K562 (cell line): ENCODE measurements around the gene SYNGR4. TPM values are rescaled to one million over a fixed set of nuclear protein-coding genes. Genes with fewer than 3 reads are reported as not detected.

Experiments used
- ATAC-seq: fragments of 200-7000 bp; cut with Tn5 transposase; 3 replicates; pipeline ENCODE4 v1.9.1; 2020; ENCODE audit warnings: moderate library complexity
- BruUV-seq: library from RNA; stranded (reverse); fragments of 400-500 nt; replicated peaks from 2 replicates; lab custom pipeline; 2021; lab: Mats Ljungman, UMichigan
- CTCF ChIA-PET: fragments of 300-600 bp; formaldehyde crosslinking; extraction: SDS; loops from one replicate; lab custom pipeline; 2021; ENCODE audit warnings: low intra/inter-chr PET ratio; lab: Yijun Ruan, JAX
- POLR2A ChIA-PET: fragments of 300-600, 350-650 bp; sonication (Branson Sonifier 250); formaldehyde crosslinking; extraction: SDS; loops from one replicate; lab custom pipeline; 2021; ENCODE audit warnings: antibody characterized with exemption, inconsistent platforms; lab: Yijun Ruan, JAX
- DNase-seq, 4 experiments: peaks; one replicate each; pipeline versions ENCODE4 v3.0.0 to v3.0.0-alpha.2; 2011 to 2018; ENCODE audit warnings: low spot score in 3 of 4, mixed read lengths in 3 of 4; ENCODE audit errors: extremely low read depth in 1 of 4
- FAIRE-seq: peaks from 2 replicates; lab custom pipeline; 2011; peaks lifted over from hg19 to GRCh38; lab: Jason Lieb, UNC
- H2AFZ ChIP-seq: 2 replicates; pipeline ENCODE4 v1.6.0; 2011; ENCODE audit warnings: low read depth, low read length, control low read depth, inconsistent platforms
- H3K27ac ChIP-seq: fragments of 200-600 bp; 3 replicates; pipeline ENCODE4 v1.8.0; 2011; ENCODE audit warnings: low read depth, mild to moderate bottlenecking, control low read depth, inconsistent platforms, low read length, moderate library complexity, mixed read lengths; ENCODE audit errors: extremely low read depth
- H3K27me3 ChIP-seq, 2 experiments: fragments of 300-600 bp in 1 of 2; 2 replicates in 1 of 2; 3 replicates in 1 of 2; pipeline versions ENCODE4 v1.6.0 to v1.8.0; 2011; ENCODE audit warnings: inconsistent platforms in 2 of 2, low read length in 2 of 2, mild to moderate bottlenecking in 1 of 2, mixed read lengths in 1 of 2, moderate library complexity in 1 of 2; ENCODE audit not compliant: control insufficient read depth in 2 of 2, insufficient read depth in 2 of 2
- H3K36me3 ChIP-seq: fragments of 300-600 bp; 3 replicates; pipeline ENCODE4 v1.8.0; 2011; ENCODE audit warnings: mild to moderate bottlenecking, low read length, inconsistent platforms; ENCODE audit not compliant: control insufficient read depth, insufficient read depth
- H3K4me1 ChIP-seq, 2 experiments: fragments of 200-600 bp in 1 of 2; replicated peaks in 1 of 2; 2 replicates in 1 of 2; 3 replicates in 1 of 2; pipeline versions ENCODE4 v1.5.1 to v1.8.0; 2011; ENCODE audit warnings: inconsistent platforms in 2 of 2, low read length in 2 of 2, mild to moderate bottlenecking in 1 of 2, mixed read lengths in 1 of 2, moderate library complexity in 1 of 2; ENCODE audit not compliant: control insufficient read depth in 2 of 2, insufficient read depth in 2 of 2
- H3K4me2 ChIP-seq: 2 replicates; pipeline ENCODE4 v1.6.1; 2011; ENCODE audit warnings: low read length, control low read depth, inconsistent platforms, mixed read lengths; ENCODE audit not compliant: insufficient read depth
- H3K4me3 ChIP-seq: fragments of 200-600 bp; sonication (generic), shearing (Covaris generic); 2 replicates; pipeline ENCODE4 v1.5.1; 2016; ENCODE audit warnings: control low read depth, inconsistent platforms
- H3K79me2 ChIP-seq: fragments of 200-600 bp; 3 replicates; pipeline ENCODE4 v1.8.0; 2011; ENCODE audit warnings: low read length, inconsistent platforms; ENCODE audit not compliant: control insufficient read depth, insufficient read depth
- H3K9ac ChIP-seq, 2 experiments: 2 replicates each; pipeline versions ENCODE4 v1.6.0 to v1.6.1; 2011; ENCODE audit warnings: low read depth in 2 of 2, low read length in 2 of 2, control low read depth in 1 of 2, inconsistent platforms in 1 of 2, mild to moderate bottlenecking in 1 of 2, mixed read lengths in 1 of 2; ENCODE audit not compliant: insufficient read depth in 1 of 2
- H3K9me1 ChIP-seq: one replicate; pipeline ENCODE4 v1.6.0; 2011; ENCODE audit warnings: inconsistent platforms, mild to moderate bottlenecking, low read length, moderate library complexity; ENCODE audit not compliant: control insufficient read depth, insufficient read depth
- H3K9me3 ChIP-seq: replicated peaks from 2 replicates; pipeline ENCODE4 v1.5.1; 2011; ENCODE audit warnings: low read depth, low read length, inconsistent platforms; ENCODE audit not compliant: control insufficient read depth, insufficient read depth
- H4K20me1 ChIP-seq: replicated peaks from 2 replicates; pipeline ENCODE4 v1.6.1; 2011; ENCODE audit warnings: low read length, inconsistent platforms, mixed read lengths; ENCODE audit not compliant: control insufficient read depth, insufficient read depth
- ASH1L ChIP-seq: fragments of 450-650 bp; IDR thresholded peaks from 2 replicates; pipeline ENCODE4 v1.6.1; 2018; ENCODE audit warnings: borderline replicate concordance, mild to moderate bottlenecking, low read depth; ENCODE audit not compliant: partially characterized antibody
- HNRNPH1 ChIP-seq: fragments of 200-400 bp; formaldehyde crosslinking; optimal IDR thresholded peaks from 2 replicates; pipeline ENCODE3; 2017; ENCODE audit warnings: low read depth, mild to moderate bottlenecking, low read length, moderate library complexity
- HNRNPLL ChIP-seq: fragments of 200-400 bp; formaldehyde crosslinking; IDR thresholded peaks from 2 replicates; pipeline ENCODE4 v1.6.1; 2017; ENCODE audit warnings: low read length, low read depth, mild to moderate bottlenecking; ENCODE audit not compliant: poor library complexity, severe bottlenecking
- LEF1 ChIP-seq: fragments of 450-650 bp; IDR thresholded peaks from 2 replicates; pipeline ENCODE4 v1.6.1; 2016; ENCODE audit warnings: mild to moderate bottlenecking
- ZNF224 ChIP-seq: sonication (generic); formaldehyde crosslinking; IDR thresholded peaks from 2 replicates; pipeline ENCODE4 v1.8.0; 2022; ENCODE audit warnings: mild to moderate bottlenecking, missing genetic modification reagents
- WGBS: fragments of 100-300 bp; shearing (Covaris generic); methylation state at CpG from one replicate; pipeline ENCODE4 v1.1.6; 2016; ENCODE audit warnings: low coverage, mixed read lengths; ENCODE audit not compliant: insufficient coverage; ENCODE audit errors: missing lambda C conversion rate; 5-methylcytosine and 5-hydroxymethylcytosine counted together
- in situ Hi-C: fragments of 300-500 bp; cut with MboI; formaldehyde crosslinking; loops from 4 replicates; pipeline ENCODE4 v1.15.0; 2018; ENCODE audit warnings: inconsistent platforms, mixed read lengths
- intact Hi-C: fragments of 100-400 bp; cut with micrococcal nuclease; formaldehyde crosslinking; loops from 2 replicates; pipeline ENCODE4 v1.14.2; 2022
- polyA plus RNA-seq, 8 experiments: library from polyadenylated mRNA; depleted of rRNA in 4 of 8; stranded (reverse) in 5 of 8; unstranded in 3 of 8; fragments of >200 nt; fragmentation: Nextera tagmentation in 2 of 8; fragmentation: Illumina TruSeq in 1 of 8; extraction: Ambion mirVana in 2 of 8; extraction: Trizol in 1 of 8; gene quantifications; 2 replicates each; pipeline versions ENCODE4 v1.2.1 to v1.2.3, GENCODE V29; 2011 to 2014; ENCODE audit warnings: inconsistent platforms in 1 of 8, missing spikeins in 1 of 8
- total RNA-seq, 7 experiments: library from RNA; depleted of rRNA in 6 of 7; stranded (reverse); fragments of >200 nt in 6 of 7; fragmentation: Illumina TruSeq in 2 of 7; extraction: Trizol in 2 of 7; gene quantifications; 2 replicates each; pipeline versions ENCODE4 v1.2.1 to v1.2.3, GENCODE V29; 2011 to 2021; ENCODE audit warnings: low replicate concordance in 1 of 7
- TF ChIP-seq, protein P1 (sequence below): fragments of 450-650 bp; IDR thresholded peaks from 2 replicates; pipeline ENCODE4 v1.6.1; 2016; ENCODE audit warnings: low read depth, mild to moderate bottlenecking, moderate library complexity
- TF ChIP-seq, protein P2 (sequence below), 2 experiments: fragments of 450-650 bp in 1 of 2; sonication (generic) in 1 of 2; formaldehyde crosslinking in 1 of 2; IDR thresholded peaks; 2 replicates each; pipeline versions ENCODE4 v1.7.1 to v1.9.0; 2016 to 2022; ENCODE audit warnings: inconsistent platforms in 1 of 2, mild to moderate bottlenecking in 1 of 2, missing genetic modification reagents in 1 of 2
- TF ChIP-seq, protein P3 (sequence below): fragments of 450-650 bp; IDR thresholded peaks from 2 replicates; pipeline ENCODE4 v1.6.1; 2016; ENCODE audit warnings: missing biosample characterization, missing genetic modification characterization

The SYNGR4 gene
- total and polyA plus RNA-seq, 9 of the 15 experiments (the other 6 are each of a cell fraction or from before 2014, with no cell fraction given): 0.07 to 0.14 TPM; not detected in 7

DNA sequence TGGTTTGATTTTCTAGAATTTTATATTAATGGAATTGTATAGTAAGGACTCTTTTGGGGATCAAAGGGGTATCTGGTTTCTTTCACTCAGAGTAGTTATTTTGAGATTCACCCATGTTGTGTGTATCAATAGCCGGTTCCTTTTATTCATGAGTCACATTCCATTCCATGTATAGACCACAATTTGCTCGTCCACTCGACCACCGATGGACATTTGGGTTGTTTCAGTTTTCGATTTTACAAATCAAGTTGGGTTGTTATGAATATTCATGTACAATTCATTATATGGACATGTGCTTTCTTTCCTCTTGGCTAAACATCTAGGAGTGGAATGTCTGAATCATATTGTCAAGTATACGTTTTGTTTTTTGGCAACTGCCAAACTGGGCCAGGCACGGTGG is 48.5 kb upstream of the SYNGR4 start:
- 52% methylated on average over 7 of the region's 7 CpGs for WGBS
- CTCF ChIA-PET: interaction anchor here (0.6 kb wide), 1 partner anchor 50 kb away, joined by 3 read pairs; no protein-coding TSS in a partner anchor
- Histone ChIP-seq H3K9me3 (no peaks in the 10 kb centered on the region), H3K4me1 (peaks cover 12 to 14% of the 10 kb centered on the region in 2 experiments), H3K79me2 (no peaks in the 10 kb centered on the region), H3K27me3 (no peaks in the 10 kb centered on the region; a peak in 1 of 5 replicates), H3K4me3 (no peak overlapping the region), H3K4me2 (no peak overlapping the region), H3K27ac (no peak overlapping the region), H3K36me3 (no peaks in the 10 kb centered on the region), H4K20me1 (no peaks in the 10 kb centered on the region), H3K9ac (no peak overlapping the region), H3K9me1 (no peaks in the 10 kb centered on the region), H2AFZ (no peak overlapping the region)
- BruUV-seq: no TSS peak
- DNase-seq (no peak), ATAC-seq (no peak), FAIRE-seq (no peak)
- POLR2A ChIA-PET: no interaction called here
- in situ Hi-C loops (loop anchor here (5.0 kb wide), 1 partner anchor 272 kb away; no protein-coding TSS in a partner anchor), intact Hi-C loops (loop anchor here (2.0 kb wide), 1 partner anchor 17 kb away; no protein-coding TSS in a partner anchor)
- TF ChIP-seq ZNF224 (CRISPR knock-in tag) (no peak), HNRNPLL (no peak), HNRNPH1 (no peak), LEF1 (no peak), ASH1L (no peak)
- TF ChIP-seq, protein P1, sequence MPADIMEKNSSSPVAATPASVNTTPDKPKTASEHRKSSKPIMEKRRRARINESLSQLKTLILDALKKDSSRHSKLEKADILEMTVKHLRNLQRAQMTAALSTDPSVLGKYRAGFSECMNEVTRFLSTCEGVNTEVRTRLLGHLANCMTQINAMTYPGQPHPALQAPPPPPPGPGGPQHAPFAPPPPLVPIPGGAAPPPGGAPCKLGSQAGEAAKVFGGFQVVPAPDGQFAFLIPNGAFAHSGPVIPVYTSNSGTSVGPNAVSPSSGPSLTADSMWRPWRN: no peak
- TF ChIP-seq, protein P2, sequence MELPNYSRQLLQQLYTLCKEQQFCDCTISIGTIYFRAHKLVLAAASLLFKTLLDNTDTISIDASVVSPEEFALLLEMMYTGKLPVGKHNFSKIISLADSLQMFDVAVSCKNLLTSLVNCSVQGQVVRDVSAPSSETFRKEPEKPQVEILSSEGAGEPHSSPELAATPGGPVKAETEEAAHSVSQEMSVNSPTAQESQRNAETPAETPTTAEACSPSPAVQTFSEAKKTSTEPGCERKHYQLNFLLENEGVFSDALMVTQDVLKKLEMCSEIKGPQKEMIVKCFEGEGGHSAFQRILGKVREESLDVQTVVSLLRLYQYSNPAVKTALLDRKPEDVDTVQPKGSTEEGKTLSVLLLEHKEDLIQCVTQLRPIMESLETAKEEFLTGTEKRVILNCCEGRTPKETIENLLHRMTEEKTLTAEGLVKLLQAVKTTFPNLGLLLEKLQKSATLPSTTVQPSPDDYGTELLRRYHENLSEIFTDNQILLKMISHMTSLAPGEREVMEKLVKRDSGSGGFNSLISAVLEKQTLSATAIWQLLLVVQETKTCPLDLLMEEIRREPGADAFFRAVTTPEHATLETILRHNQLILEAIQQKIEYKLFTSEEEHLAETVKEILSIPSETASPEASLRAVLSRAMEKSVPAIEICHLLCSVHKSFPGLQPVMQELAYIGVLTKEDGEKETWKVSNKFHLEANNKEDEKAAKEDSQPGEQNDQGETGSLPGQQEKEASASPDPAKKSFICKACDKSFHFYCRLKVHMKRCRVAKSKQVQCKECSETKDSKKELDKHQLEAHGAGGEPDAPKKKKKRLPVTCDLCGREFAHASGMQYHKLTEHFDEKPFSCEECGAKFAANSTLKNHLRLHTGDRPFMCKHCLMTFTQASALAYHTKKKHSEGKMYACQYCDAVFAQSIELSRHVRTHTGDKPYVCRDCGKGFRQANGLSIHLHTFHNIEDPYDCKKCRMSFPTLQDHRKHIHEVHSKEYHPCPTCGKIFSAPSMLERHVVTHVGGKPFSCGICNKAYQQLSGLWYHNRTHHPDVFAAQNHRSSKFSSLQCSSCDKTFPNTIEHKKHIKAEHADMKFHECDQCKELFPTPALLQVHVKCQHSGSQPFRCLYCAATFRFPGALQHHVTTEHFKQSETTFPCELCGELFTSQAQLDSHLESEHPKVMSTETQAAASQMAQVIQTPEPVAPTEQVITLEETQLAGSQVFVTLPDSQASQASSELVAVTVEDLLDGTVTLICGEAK (IDR thresholded peaks at IDR 0.05): no peak
- TF ChIP-seq, protein P2 (CRISPR knock-in tag; IDR thresholded peaks at IDR 0.05): no peak
- TF ChIP-seq, protein P3, sequence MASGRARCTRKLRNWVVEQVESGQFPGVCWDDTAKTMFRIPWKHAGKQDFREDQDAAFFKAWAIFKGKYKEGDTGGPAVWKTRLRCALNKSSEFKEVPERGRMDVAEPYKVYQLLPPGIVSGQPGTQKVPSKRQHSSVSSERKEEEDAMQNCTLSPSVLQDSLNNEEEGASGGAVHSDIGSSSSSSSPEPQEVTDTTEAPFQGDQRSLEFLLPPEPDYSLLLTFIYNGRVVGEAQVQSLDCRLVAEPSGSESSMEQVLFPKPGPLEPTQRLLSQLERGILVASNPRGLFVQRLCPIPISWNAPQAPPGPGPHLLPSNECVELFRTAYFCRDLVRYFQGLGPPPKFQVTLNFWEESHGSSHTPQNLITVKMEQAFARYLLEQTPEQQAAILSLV (tag): no peak
